HuH-7.5 (cell line): ENCODE measurements around the gene DAB1.

Experiments used
- DNase-seq: peaks from one replicate; pipeline ENCODE4 v3.0.0; 2011; ENCODE audit warnings: low spot score

The DAB1 gene

GRCh38 chr1:57217905-57218304, 206.0 kb downstream of the DAB1 start:
- no peak for DNase-seq

- no peak for DNase-seq
Observed at GRCh38 chr1:57214951-57215575, 208.8 kb downstream of the DAB1 start.

GRCh38 chr1:57210881-57211280, 213.0 kb downstream of the DAB1 start:
- DNase-seq: no peak

- no peak for DNase-seq
Observed at GRCh38 chr1:57209495-57209894, 214.4 kb downstream of the DAB1 start.

- DNase-seq: no peak
Observed at GRCh38 chr1:57208741-57209302, 215.0 kb downstream of the DAB1 start.

GRCh38 chr1:57206038-57206437, 217.8 kb downstream of the DAB1 start:
- DNase-seq: no peak

GRCh38 chr1:57204942-57205787, 218.7 kb downstream of the DAB1 start:
- no peak for DNase-seq

- DNase-seq: no peak
Observed at GRCh38 chr1:57204091-57204490, 219.8 kb downstream of the DAB1 start.

- DNase-seq: no peak
Observed at GRCh38 chr1:57202241-57202640, 221.6 kb downstream of the DAB1 start.

- DNase-seq: no peak
Observed at GRCh38 chr1:57198912-57199311, 224.9 kb downstream of the DAB1 start.

GRCh38 chr1:57195436-57195941, 228.4 kb downstream of the DAB1 start:
- DNase-seq: no peak

GRCh38 chr1:57192222-57192621, 231.6 kb downstream of the DAB1 start:
- no peak for DNase-seq

GRCh38 chr1:57190898-57191297, 233.0 kb downstream of the DAB1 start:
- DNase-seq: no peak

- no peak for DNase-seq
Observed at GRCh38 chr1:57188168-57188567, 235.7 kb downstream of the DAB1 start.

GRCh38 chr1:57186455-57186854, 237.4 kb downstream of the DAB1 start:
- DNase-seq: no peak

- DNase-seq: no peak
Observed at GRCh38 chr1:57179001-57179400, 244.9 kb downstream of the DAB1 start.

- DNase-seq: no peak
Observed at GRCh38 chr1:57175506-57175905, 248.4 kb downstream of the DAB1 start.

GRCh38 chr1:57172040-57172439, 251.8 kb downstream of the DAB1 start:
- no peak for DNase-seq

- no peak for DNase-seq
Observed at GRCh38 chr1:57167997-57168396, 255.9 kb downstream of the DAB1 start.

GRCh38 chr1:57165546-57165945, 258.3 kb downstream of the DAB1 start:
- no peak for DNase-seq

- DNase-seq: no peak
Observed at GRCh38 chr1:57164584-57164983, 259.3 kb downstream of the DAB1 start.

GRCh38 chr1:57163789-57164188, 260.1 kb downstream of the DAB1 start:
- no peak for DNase-seq

GRCh38 chr1:57163325-57163724, 260.5 kb downstream of the DAB1 start:
- no peak for DNase-seq
